Measurements from ENCODE around the gene RNF150. TPM values are rescaled to one million over a fixed set of nuclear protein-coding genes. Genes with fewer than 3 reads are reported as not detected.
A peak's percentile ranks its signal among the peaks of the same experiment; 100 is the strongest.

The RNF150 gene
- total and polyA plus RNA-seq, 7 donors = 0.46 to 69.0 (median 53.2) TPM

GRCh38 chr4:140963883-140964282, 169.4 kb downstream of the RNF150 start:
- H3K36me3 ChIP-seq = peaks cover 0 to 26% (median 0%) of the 10 kb centered on the region in 4 donors
- TF ChIP-seq EP300 (IDR thresholded peaks at IDR 0.05) (no peak), POLR2A (IDR thresholded peaks at IDR 0.05) (no peak), CTCF (IDR thresholded peaks at IDR 0.05) (no peak), POLR2AphosphoS5 (IDR thresholded peaks at IDR 0.05) (no peak)
- DNase-seq = no peak
- H3K4me3 ChIP-seq = no peak overlapping the region
- H3K4me1 ChIP-seq = peaks cover 0 to 3% (median 0%) of the 10 kb centered on the region in 4 donors
- no peaks in the 10 kb centered on the region for H3K9me3 ChIP-seq
- no peak overlapping the region for H3K27ac ChIP-seq
- intact Hi-C loops (cut with DNase I) = no loop called here
- H3K27me3 ChIP-seq = no peaks in the 10 kb centered on the region
- 79 to 90% methylated on average over 1 of the region's 1 CpG for WGBS, 2 donors

- intact Hi-C loops (cut with DNase I) = no loop called here
- Histone ChIP-seq H3K4me3 (no peak overlapping the region), H3K4me1 (peaks cover 0 to 27% (median 23%) of the 10 kb centered on the region in 4 donors), H3K27me3 (no peaks in the 10 kb centered on the region), H3K27ac (peak overlapping the region; percentile 68 to 79 (median 72)), H3K9me3 (peaks cover 0 to 4% (median 0%) of the 10 kb centered on the region in 4 donors), H3K36me3 (no peaks in the 10 kb centered on the region)
- TF ChIP-seq EP300 (IDR thresholded peaks at IDR 0.05) = no peak
- no peak for TF ChIP-seq POLR2A (IDR thresholded peaks at IDR 0.05)
- TF ChIP-seq CTCF (IDR thresholded peaks at IDR 0.05) = no peak
- peak in 1 of 4 donors; percentile 41 for TF ChIP-seq POLR2AphosphoS5 (IDR thresholded peaks at IDR 0.05)
- DNase-seq = no peak
- 66 to 80% methylated on average over 1 of the region's 1 CpG for WGBS, 2 donors
Measured at GRCh38 chr4:140955641-140956040, 177.6 kb downstream of the RNF150 start.

GRCh38 chr4:140952717-140953116, 180.6 kb downstream of the RNF150 start:
- H3K27me3 ChIP-seq = no peaks in the 10 kb centered on the region
- TF ChIP-seq EP300 (IDR thresholded peaks at IDR 0.05) = no peak
- TF ChIP-seq POLR2A (IDR thresholded peaks at IDR 0.05) = no peak
- no peak for TF ChIP-seq POLR2AphosphoS5 (IDR thresholded peaks at IDR 0.05)
- TF ChIP-seq CTCF (IDR thresholded peaks at IDR 0.05) = no peak
- peaks cover 0 to 4% (median 0%) of the 10 kb centered on the region in 4 donors for H3K9me3 ChIP-seq
- peaks cover 0 to 38% (median 33%) of the 10 kb centered on the region in 4 donors for H3K4me1 ChIP-seq
- no peak overlapping the region for H3K4me3 ChIP-seq
- intact Hi-C loops (cut with DNase I) = no loop called here
- 86 to 88% methylated on average over 3 of the region's 3 CpGs for WGBS, 2 donors
- no peaks in the 10 kb centered on the region for H3K36me3 ChIP-seq
- DNase-seq = no peak
- H3K27ac ChIP-seq = peak overlapping the region; percentile 18 to 79 (median 49)

GRCh38 chr4:140947506-140947905, 185.8 kb downstream of the RNF150 start:
- H3K4me3 ChIP-seq = no peak overlapping the region
- peak; percentile 94 for DNase-seq
- H3K4me1 ChIP-seq = peaks cover 0 to 52% (median 47%) of the 10 kb centered on the region in 4 donors
- H3K9me3 ChIP-seq = no peaks in the 10 kb centered on the region
- TF ChIP-seq POLR2A (IDR thresholded peaks at IDR 0.05) = no peak
- peak; percentile 86 to 94 (median 91) for TF ChIP-seq POLR2AphosphoS5 (IDR thresholded peaks at IDR 0.05)
- TF ChIP-seq EP300 (IDR thresholded peaks at IDR 0.05) = peak; percentile 63 to 94 (median 75)
- TF ChIP-seq CTCF (IDR thresholded peaks at IDR 0.05) = no peak
- intact Hi-C loops (cut with DNase I) = loop anchor here (5.0 kb wide), 1 partner anchor 45 kb away; no protein-coding TSS in a partner anchor
- H3K27me3 ChIP-seq = no peaks in the 10 kb centered on the region
- 74 to 82% methylated on average over 7 of the region's 7 CpGs for WGBS, 2 donors
- peak overlapping the region; percentile 55 to 80 (median 78) for H3K27ac ChIP-seq
- H3K36me3 ChIP-seq = no peaks in the 10 kb centered on the region

- Histone ChIP-seq H3K9me3 (no peaks in the 10 kb centered on the region), H3K4me3 (no peak overlapping the region), H3K27ac (peak overlapping the region; percentile 51 to 80 (median 71)), H3K27me3 (no peaks in the 10 kb centered on the region), H3K36me3 (no peaks in the 10 kb centered on the region), H3K4me1 (peaks cover 0 to 64% (median 53%) of the 10 kb centered on the region in 4 donors)
- DNase-seq = no peak
- TF ChIP-seq POLR2A (IDR thresholded peaks at IDR 0.05) (no peak), POLR2AphosphoS5 (IDR thresholded peaks at IDR 0.05) (no peak), CTCF (IDR thresholded peaks at IDR 0.05) (no peak), EP300 (IDR thresholded peaks at IDR 0.05) (no peak)
- intact Hi-C loops (cut with DNase I) = loop anchor here (5.0 kb wide), 1 partner anchor 47 kb away; no protein-coding TSS in a partner anchor
- 68 to 81% methylated on average over 2 of the region's 2 CpGs for WGBS, 2 donors
Measured at GRCh38 chr4:140945106-140945505, 188.2 kb downstream of the RNF150 start.

Data from sigmoid colon (tissue), 7 donors.